Measurements from ENCODE around the gene COX6A2.

Gene COX6A2

DNA sequence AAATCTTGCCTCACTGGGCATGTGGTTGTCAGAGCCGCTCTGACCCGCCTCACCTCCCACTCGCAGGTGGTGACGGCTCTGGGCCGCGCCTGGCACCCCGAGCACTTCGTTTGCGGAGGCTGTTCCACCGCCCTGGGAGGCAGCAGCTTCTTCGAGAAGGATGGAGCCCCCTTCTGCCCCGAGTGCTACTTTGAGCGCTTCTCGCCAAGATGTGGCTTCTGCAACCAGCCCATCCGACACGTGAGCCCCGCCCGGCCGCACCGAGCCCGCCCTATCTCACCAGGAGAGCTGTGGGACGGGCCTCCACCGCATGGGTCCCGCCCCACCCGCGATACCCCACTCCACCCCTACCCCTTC lies 47.8 kb upstream of the COX6A2 start:
- H3K9me2 ChIP-seq (replicated peaks; ENCODE audit: insufficient read depth, low read length): no peaks in the 10 kb centered on the region
- H4K20me1 ChIP-seq (ENCODE audit: low read depth, low read length): no peaks in the 10 kb centered on the region
- H3K27me3 ChIP-seq (ENCODE audit: low read length): no peaks in the 10 kb centered on the region
- no peak overlapping the region for H3K27ac ChIP-seq (ENCODE audit: low read depth, low read length)
- H3K4me2 ChIP-seq (ENCODE audit: low read depth, low read length, poor library complexity, severe bottlenecking): no peak overlapping the region
- H3K4me3 ChIP-seq (ENCODE audit: insufficient read depth, low read length, poor library complexity, severe bottlenecking): no peak overlapping the region
- no peaks in the 10 kb centered on the region for H3K79me2 ChIP-seq (ENCODE audit: insufficient read depth, low read length)
- TF ChIP-seq, protein P1, sequence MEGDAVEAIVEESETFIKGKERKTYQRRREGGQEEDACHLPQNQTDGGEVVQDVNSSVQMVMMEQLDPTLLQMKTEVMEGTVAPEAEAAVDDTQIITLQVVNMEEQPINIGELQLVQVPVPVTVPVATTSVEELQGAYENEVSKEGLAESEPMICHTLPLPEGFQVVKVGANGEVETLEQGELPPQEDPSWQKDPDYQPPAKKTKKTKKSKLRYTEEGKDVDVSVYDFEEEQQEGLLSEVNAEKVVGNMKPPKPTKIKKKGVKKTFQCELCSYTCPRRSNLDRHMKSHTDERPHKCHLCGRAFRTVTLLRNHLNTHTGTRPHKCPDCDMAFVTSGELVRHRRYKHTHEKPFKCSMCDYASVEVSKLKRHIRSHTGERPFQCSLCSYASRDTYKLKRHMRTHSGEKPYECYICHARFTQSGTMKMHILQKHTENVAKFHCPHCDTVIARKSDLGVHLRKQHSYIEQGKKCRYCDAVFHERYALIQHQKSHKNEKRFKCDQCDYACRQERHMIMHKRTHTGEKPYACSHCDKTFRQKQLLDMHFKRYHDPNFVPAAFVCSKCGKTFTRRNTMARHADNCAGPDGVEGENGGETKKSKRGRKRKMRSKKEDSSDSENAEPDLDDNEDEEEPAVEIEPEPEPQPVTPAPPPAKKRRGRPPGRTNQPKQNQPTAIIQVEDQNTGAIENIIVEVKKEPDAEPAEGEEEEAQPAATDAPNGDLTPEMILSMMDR (IDR thresholded peaks at IDR 0.05; ENCODE audit: insufficient read depth, low read length, poor library complexity, severe bottlenecking): no peak
- H3F3A ChIP-seq (ENCODE audit: insufficient read depth): no peaks in the 10 kb centered on the region
- H3K9ac ChIP-seq (ENCODE audit: low read length): no peak overlapping the region
- no peaks in the 10 kb centered on the region for H3K9me3 ChIP-seq (ENCODE audit: insufficient read depth, low read length)
- H2AFZ ChIP-seq (ENCODE audit: low read depth, low read length, severe bottlenecking): no peak overlapping the region
- no peaks in the 10 kb centered on the region for H3K36me3 ChIP-seq (ENCODE audit: low read length)

DNA sequence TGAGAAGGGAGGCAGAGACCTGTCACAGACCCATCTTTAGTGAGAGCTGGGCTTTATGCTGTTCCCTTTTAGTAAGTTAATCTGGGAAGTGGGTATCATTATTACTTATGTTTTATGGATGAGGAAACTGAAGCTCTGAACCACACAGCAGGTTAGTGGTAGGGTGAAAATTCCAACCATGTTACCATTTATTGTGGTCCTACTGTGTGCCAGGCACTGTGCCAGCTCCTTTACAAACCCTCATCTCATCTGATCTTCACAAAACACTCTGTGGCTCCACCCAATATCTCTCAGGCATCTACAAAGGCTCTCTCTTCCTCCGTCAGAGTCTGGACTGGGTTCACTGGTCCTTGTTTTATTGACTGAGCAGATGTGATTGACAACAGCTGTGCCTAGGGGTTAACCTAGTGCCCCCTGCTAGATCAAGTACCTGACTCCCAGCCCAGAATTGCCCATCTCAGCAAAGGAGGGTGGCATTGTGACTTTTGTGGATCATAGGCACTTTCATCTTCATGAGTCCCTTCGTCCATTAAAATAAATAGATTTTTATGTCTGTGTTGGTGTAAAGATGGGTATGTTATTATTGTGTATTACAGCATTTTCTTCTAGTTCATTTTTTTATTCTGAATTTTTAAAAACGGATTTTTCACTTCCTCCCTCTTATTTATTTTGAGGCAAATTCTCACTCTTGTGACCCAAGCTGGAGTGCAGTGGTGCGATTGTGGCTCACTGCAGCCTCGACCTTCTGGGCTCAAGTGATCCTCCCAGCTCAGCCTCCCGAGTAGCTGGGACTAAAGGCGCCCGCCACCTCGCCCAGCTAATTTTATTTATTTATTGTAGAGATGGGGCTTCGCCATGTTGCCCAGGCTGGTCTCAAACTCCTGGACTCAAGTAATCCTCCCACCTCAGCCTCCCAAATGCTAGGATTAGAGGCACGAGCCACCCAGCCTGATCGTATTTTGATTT lies 46.9 kb upstream of the COX6A2 start:
- no peaks in the 10 kb centered on the region for H3K9me2 ChIP-seq (replicated peaks; ENCODE audit: insufficient read depth, low read length)
- no peak overlapping the region for H3K9ac ChIP-seq (ENCODE audit: low read length)
- no peaks in the 10 kb centered on the region for H3F3A ChIP-seq (ENCODE audit: insufficient read depth)
- H3K79me2 ChIP-seq (ENCODE audit: insufficient read depth, low read length): no peaks in the 10 kb centered on the region
- no peak overlapping the region for H3K27ac ChIP-seq (ENCODE audit: low read depth, low read length)
- H3K4me2 ChIP-seq (ENCODE audit: low read depth, low read length, poor library complexity, severe bottlenecking): no peak overlapping the region
- TF ChIP-seq, protein P1 (IDR thresholded peaks at IDR 0.05; ENCODE audit: insufficient read depth, low read length, poor library complexity, severe bottlenecking): no peak
- TF ChIP-seq EZH2phosphoT487 (conservative IDR thresholded peaks at IDR 0.05; ENCODE audit: low read length): no peak
- H2AFZ ChIP-seq (ENCODE audit: low read depth, low read length, severe bottlenecking): no peak overlapping the region
- H3K36me3 ChIP-seq (ENCODE audit: low read length): no peaks in the 10 kb centered on the region
- no peaks in the 10 kb centered on the region for H4K20me1 ChIP-seq (ENCODE audit: low read depth, low read length)
- H3K4me3 ChIP-seq (ENCODE audit: insufficient read depth, low read length, poor library complexity, severe bottlenecking): no peak overlapping the region
- H3K27me3 ChIP-seq (ENCODE audit: low read length): no peaks in the 10 kb centered on the region
- no peaks in the 10 kb centered on the region for H3K9me3 ChIP-seq (ENCODE audit: insufficient read depth, low read length)

DNA sequence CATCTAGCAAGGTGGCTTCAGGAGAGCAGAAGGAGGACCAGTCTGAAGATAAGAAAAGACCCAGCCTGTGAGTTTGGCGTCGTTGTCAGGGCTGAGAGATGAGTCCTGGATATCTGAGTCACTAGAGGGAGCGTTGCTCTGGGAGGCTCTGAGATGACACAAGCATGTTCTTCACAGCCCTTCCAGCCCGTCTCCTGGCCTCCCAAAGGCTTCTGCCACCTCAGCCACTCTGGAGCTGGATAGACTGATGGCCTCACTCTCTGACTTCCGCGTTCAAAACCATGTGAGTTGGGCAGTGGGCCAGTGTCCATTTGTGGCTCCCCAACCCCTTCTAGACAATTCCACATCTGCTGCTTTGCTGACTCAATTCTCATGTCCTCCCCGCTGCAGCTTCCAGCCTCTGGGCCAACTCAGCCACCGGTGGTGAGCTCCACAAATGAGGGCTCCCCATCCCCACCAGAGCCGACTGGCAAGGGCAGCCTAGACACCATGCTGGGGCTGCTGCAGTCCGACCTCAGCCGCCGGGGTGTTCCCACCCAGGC lies 46.1 kb upstream of the COX6A2 start:
- Histone ChIP-seq H3K9me2 (replicated peaks; ENCODE audit: insufficient read depth, low read length) (no peaks in the 10 kb centered on the region), H3K27ac (ENCODE audit: low read depth, low read length) (no peak overlapping the region), H3K27me3 (ENCODE audit: low read length) (no peaks in the 10 kb centered on the region), H3F3A (ENCODE audit: insufficient read depth) (no peaks in the 10 kb centered on the region), H3K9me3 (ENCODE audit: insufficient read depth, low read length) (no peaks in the 10 kb centered on the region), H2AFZ (ENCODE audit: low read depth, low read length, severe bottlenecking) (no peak overlapping the region), H3K4me2 (ENCODE audit: low read depth, low read length, poor library complexity, severe bottlenecking) (no peak overlapping the region), H3K9ac (ENCODE audit: low read length) (no peak overlapping the region), H4K20me1 (ENCODE audit: low read depth, low read length) (no peaks in the 10 kb centered on the region), H3K36me3 (ENCODE audit: low read length) (no peaks in the 10 kb centered on the region), H3K4me3 (ENCODE audit: insufficient read depth, low read length, poor library complexity, severe bottlenecking) (no peak overlapping the region), H3K79me2 (ENCODE audit: insufficient read depth, low read length) (no peaks in the 10 kb centered on the region)
- TF ChIP-seq, protein P1 (IDR thresholded peaks at IDR 0.05; ENCODE audit: insufficient read depth, low read length, poor library complexity, severe bottlenecking): no peak
- TF ChIP-seq EZH2phosphoT487 (conservative IDR thresholded peaks at IDR 0.05; ENCODE audit: low read length): no peak
